Measurements from ENCODE around the gene SHROOM2.

GRCh38 chrX:9821572-9821971 lies 35.3 kb downstream of the SHROOM2 start:
- TF ChIP-seq CTCF (IDR thresholded peaks at IDR 0.05 in 2 of 3, conservative IDR thresholded peaks at IDR 0.05 in 1 of 3; ENCODE audit: borderline replicate concordance in 1 of 3, insufficient read depth in 1 of 3, low read depth in 2 of 3, low read length in 2 of 3) = no peak
- TF ChIP-seq RAD21 (IDR thresholded peaks at IDR 0.05; ENCODE audit: low read depth) = no peak
- TF ChIP-seq EZH2phosphoT487 (IDR thresholded peaks at IDR 0.05; ENCODE audit: borderline replicate concordance) = no peak
- no peak for TF ChIP-seq SRF (IDR thresholded peaks at IDR 0.05; ENCODE audit: low read depth)
- TF ChIP-seq EZH2 (IDR thresholded peaks at IDR 0.05) = no peak

Measured in HCT116 (cell line).